H9 (cell line): ENCODE measurements around the gene ZC3HAV1L. TPM values are rescaled to one million over a fixed set of nuclear protein-coding genes. Genes with fewer than 3 reads are reported as not detected.

Experiments
- DNase-seq: peaks from one replicate; pipeline ENCODE4 v3.0.0-alpha.2; 2017
- H2AFZ ChIP-seq: one replicate; pipeline ENCODE4 v1.6.1; 2013; ENCODE audit warnings: mild to moderate bottlenecking, low read length, control low read depth, moderate library complexity
- H2AK5ac ChIP-seq: 2 replicates; pipeline ENCODE4 v1.6.1; 2013; ENCODE audit warnings: low read length, control low read depth, mixed read lengths; ENCODE audit not compliant: insufficient read length
- H2BK120ac ChIP-seq: one replicate; pipeline ENCODE4 v1.6.1; 2013; ENCODE audit warnings: low read depth, mild to moderate bottlenecking, low read length, control low read depth, inconsistent platforms; ENCODE audit not compliant: poor library complexity, severe bottlenecking
- H2BK12ac ChIP-seq: 2 replicates; pipeline ENCODE4 v1.6.1; 2013; ENCODE audit warnings: low read length, control low read depth, mixed read lengths, low read depth; ENCODE audit not compliant: insufficient read length
- H2BK15ac ChIP-seq: 2 replicates; pipeline ENCODE4 v1.6.1; 2013; ENCODE audit warnings: low read depth, low read length, control low read depth
- H2BK20ac ChIP-seq: one replicate; pipeline ENCODE4 v1.6.1; 2013; ENCODE audit warnings: low read depth, mild to moderate bottlenecking, low read length, control low read depth, inconsistent platforms; ENCODE audit not compliant: poor library complexity, severe bottlenecking
- H2BK5ac ChIP-seq: 2 replicates; pipeline ENCODE4 v1.6.1; 2013; ENCODE audit warnings: low read length, control low read depth, mixed read lengths; ENCODE audit not compliant: insufficient read length
- H3K14ac ChIP-seq: 2 replicates; pipeline ENCODE4 v1.6.1; 2013; ENCODE audit warnings: low read length, control low read depth; ENCODE audit not compliant: insufficient read depth
- H3K18ac ChIP-seq: 2 replicates; pipeline ENCODE4 v1.6.1; 2013; ENCODE audit warnings: low read depth, mild to moderate bottlenecking, mixed read lengths, low read length, control low read depth; ENCODE audit not compliant: insufficient read length
- H3K23ac ChIP-seq: 2 replicates; pipeline ENCODE4 v1.6.1; 2013; ENCODE audit warnings: low read length, control low read depth, mixed read lengths, low read depth; ENCODE audit not compliant: insufficient read length
- H3K23me2 ChIP-seq: 2 replicates; pipeline ENCODE4 v1.6.1; 2013; ENCODE audit warnings: low read depth, mild to moderate bottlenecking, mixed read lengths, low read length, control low read depth; ENCODE audit not compliant: insufficient read length, poor library complexity, severe bottlenecking
- H3K27ac ChIP-seq: 2 replicates; pipeline ENCODE4 v1.5.1; 2013; ENCODE audit warnings: low read length, control low read depth, mixed read lengths, low read depth; ENCODE audit not compliant: insufficient read length
- H3K27me3 ChIP-seq: 2 replicates; pipeline ENCODE4 v1.6.1; 2013; ENCODE audit warnings: low read length, control low read depth, inconsistent platforms; ENCODE audit not compliant: insufficient read depth
- H3K4ac ChIP-seq: 2 replicates; pipeline ENCODE4 v1.6.1; 2013; ENCODE audit warnings: low read depth, mild to moderate bottlenecking, control low read depth, inconsistent platforms, low read length, moderate library complexity
- H3K4me1 ChIP-seq: 2 replicates; pipeline ENCODE4 v1.6.1; 2013; ENCODE audit warnings: low read length, control low read depth, inconsistent platforms; ENCODE audit not compliant: insufficient read depth
- H3K4me2 ChIP-seq: 2 replicates; pipeline ENCODE4 v1.6.1; 2013; ENCODE audit warnings: low read length, control low read depth, mixed read lengths; ENCODE audit not compliant: insufficient read length, insufficient read depth
- H3K56ac ChIP-seq: 2 replicates; pipeline ENCODE4 v1.6.1; 2013; ENCODE audit warnings: low read depth, mild to moderate bottlenecking, mixed read lengths, low read length, control low read depth; ENCODE audit not compliant: insufficient read length
- H3K79me1 ChIP-seq: 2 replicates; pipeline ENCODE4 v1.6.1; 2013; ENCODE audit warnings: low read depth, mild to moderate bottlenecking, moderate library complexity, low read length, control low read depth, inconsistent platforms; ENCODE audit not compliant: insufficient read depth, poor library complexity, severe bottlenecking
- H3K79me2 ChIP-seq: 2 replicates; pipeline ENCODE4 v1.6.1; 2013; ENCODE audit warnings: low read length, control low read depth, inconsistent platforms; ENCODE audit not compliant: insufficient read depth
- H3K9ac ChIP-seq: 2 replicates; pipeline ENCODE4 v1.6.1; 2013; ENCODE audit warnings: low read length, control low read depth, mixed read lengths; ENCODE audit not compliant: insufficient read length; ENCODE audit errors: extremely low read depth
- H3K9me3 ChIP-seq: one replicate; pipeline ENCODE4 v1.6.1; 2013; ENCODE audit warnings: low read depth, low read length, inconsistent platforms; ENCODE audit not compliant: control insufficient read depth
- H3T11ph ChIP-seq: one replicate; pipeline ENCODE4 v1.6.1; 2013; ENCODE audit warnings: mild to moderate bottlenecking, low read length, control low read depth, inconsistent platforms
- H4K20me1 ChIP-seq: one replicate; pipeline ENCODE4 v1.6.1; 2013; ENCODE audit not compliant: control insufficient read depth, insufficient read length, insufficient read depth
- H4K5ac ChIP-seq: 2 replicates; pipeline ENCODE4 v1.6.1; 2013; ENCODE audit warnings: low read depth, mild to moderate bottlenecking, mixed read lengths, low read length, control low read depth; ENCODE audit not compliant: insufficient read length
- H4K8ac ChIP-seq: replicated peaks from 2 replicates; pipeline ENCODE4 v1.6.1; 2013; ENCODE audit warnings: low read length, control low read depth, mixed read lengths, low read depth; ENCODE audit not compliant: insufficient read length
- H4K91ac ChIP-seq: 2 replicates; pipeline ENCODE4 v1.6.1; 2013; ENCODE audit warnings: low read depth, mild to moderate bottlenecking, moderate library complexity, mixed read lengths, low read length, control low read depth; ENCODE audit not compliant: insufficient read length
- H3K27ac Mint-ChIP-seq, 3 experiments: 2 replicates in 2 of 3; 3 replicates in 1 of 3; pipeline ENCODE4 v1.8.0; 2020 to 2021; ENCODE audit warnings: mixed read lengths in 3 of 3, mild to moderate bottlenecking in 1 of 3, moderate library complexity in 1 of 3
- H3K27me3 Mint-ChIP-seq: 2 replicates; pipeline ENCODE4 v1.8.0; 2021; ENCODE audit warnings: low read depth, mild to moderate bottlenecking, moderate library complexity, mixed read lengths
- H3K36me3 Mint-ChIP-seq, 3 experiments: 2 replicates in 2 of 3; 3 replicates in 1 of 3; pipeline ENCODE4 v1.8.0; 2020 to 2021; ENCODE audit warnings: low read depth in 3 of 3, mixed read lengths in 3 of 3; ENCODE audit not compliant: insufficient read depth in 1 of 3
- H3K4me1 Mint-ChIP-seq, 2 experiments: 2 replicates each; pipeline ENCODE4 v1.8.0; 2020; ENCODE audit warnings: mixed read lengths in 2 of 2
- H3K4me3 Mint-ChIP-seq, 2 experiments: 2 replicates in 1 of 2; 3 replicates in 1 of 2; pipeline ENCODE4 v1.8.0; 2020 to 2021; ENCODE audit warnings: mild to moderate bottlenecking in 2 of 2, mixed read lengths in 2 of 2, moderate library complexity in 1 of 2
- H3K9me3 Mint-ChIP-seq, 2 experiments: 2 replicates in 1 of 2; 3 replicates in 1 of 2; pipeline ENCODE4 v1.8.0; 2020; ENCODE audit warnings: mild to moderate bottlenecking in 2 of 2, mixed read lengths in 2 of 2, moderate library complexity in 1 of 2
- WGBS: extraction: QIAGEN DNeasy Blood & Tissue Kit; methylation state at CpG from one replicate; pipeline ENCODE4 v1.1.7; 2013; ENCODE audit warnings: missing lambda C conversion rate, low lambda C conversion rate, mixed read lengths; ENCODE audit not compliant: insufficient read length; ENCODE audit errors: extremely low coverage; 5-methylcytosine and 5-hydroxymethylcytosine counted together
- total RNA-seq: library from RNA; stranded (reverse); gene quantifications from 2 replicates; pipeline ENCODE4 v1.2.1, GENCODE V29; 2021
- TF ChIP-seq, protein P1 (sequence below): fragments of 200-600 bp; sonication (generic); conservative IDR thresholded peaks from 3 replicates; pipeline ENCODE4 v1.8.0; 2021; ENCODE audit warnings: antibody characterized with exemption, mild to moderate bottlenecking

The ZC3HAV1L gene
- total RNA-seq, 1 experiment from 2014 or later, result not detected

DNA sequence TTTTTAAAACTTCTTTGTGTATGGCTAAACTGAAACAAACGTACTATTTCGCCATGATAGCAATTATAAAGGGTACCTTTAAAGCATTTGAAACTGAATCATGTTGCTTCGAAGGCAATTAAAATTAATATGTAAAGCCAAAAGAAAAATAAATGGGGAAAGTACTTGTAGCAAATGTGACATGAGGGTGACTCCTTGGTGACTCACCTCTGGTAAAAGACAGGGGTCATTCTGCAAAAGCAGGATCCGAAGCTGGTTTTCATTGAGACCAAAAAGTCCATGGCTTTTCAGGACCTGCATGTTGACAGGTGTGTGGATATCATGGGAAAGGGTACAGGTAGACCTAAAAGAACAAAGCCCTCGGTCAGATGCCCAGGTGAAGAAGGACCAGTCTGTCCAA, 1.5 kb downstream of the ZC3HAV1L start:
- Histone ChIP-seq H3K9ac (no peak overlapping the region), H3K9me3 (no peaks in the 10 kb centered on the region), H3K23me2 (peaks cover 7% of the 10 kb centered on the region), H2BK5ac (no peak overlapping the region), H2BK12ac (no peak overlapping the region), H2AFZ (no peak overlapping the region), H2AK5ac (no peak overlapping the region), H4K5ac (no peak overlapping the region), H4K91ac (no peak overlapping the region), H3K27ac (no peak overlapping the region), H3K23ac (no peak overlapping the region), H3K4me2 (no peak overlapping the region), H4K20me1 (no peaks in the 10 kb centered on the region), H2BK15ac (no peak overlapping the region), H3K4me1 (peaks cover 2% of the 10 kb centered on the region; the same call in 1 of the 2 replicates), H3K79me2 (no peaks in the 10 kb centered on the region), H3K79me1 (no peaks in the 10 kb centered on the region), H4K8ac (no peak overlapping the region), H3K14ac (no peak overlapping the region), H3T11ph (no peak overlapping the region), H2BK20ac (no peak overlapping the region), H3K27me3 (no peaks in the 10 kb centered on the region), H3K18ac (no peak overlapping the region), H2BK120ac (no peak overlapping the region), H3K56ac (no peak overlapping the region), H3K4ac (no peak overlapping the region)
- no peak for DNase-seq
- Mint-ChIP-seq H3K4me1 (peaks cover 12 to 13% of the 10 kb centered on the region in 2 experiments), H3K36me3 (peaks cover 0 to 1% (median 0%) of the 10 kb centered on the region in 3 experiments; a peak in 2 of 7 replicates), H3K9me3 (no peaks in the 10 kb centered on the region; a peak in 2 of 5 replicates), H3K27me3 (no peaks in the 10 kb centered on the region), H3K27ac (no peak overlapping the region), H3K4me3 (0 out of 5 replicates have a peak overlapping the region, but pooled peaks of 1 of the 2 experiments have one; percentile 72)
- TF ChIP-seq, protein P1, sequence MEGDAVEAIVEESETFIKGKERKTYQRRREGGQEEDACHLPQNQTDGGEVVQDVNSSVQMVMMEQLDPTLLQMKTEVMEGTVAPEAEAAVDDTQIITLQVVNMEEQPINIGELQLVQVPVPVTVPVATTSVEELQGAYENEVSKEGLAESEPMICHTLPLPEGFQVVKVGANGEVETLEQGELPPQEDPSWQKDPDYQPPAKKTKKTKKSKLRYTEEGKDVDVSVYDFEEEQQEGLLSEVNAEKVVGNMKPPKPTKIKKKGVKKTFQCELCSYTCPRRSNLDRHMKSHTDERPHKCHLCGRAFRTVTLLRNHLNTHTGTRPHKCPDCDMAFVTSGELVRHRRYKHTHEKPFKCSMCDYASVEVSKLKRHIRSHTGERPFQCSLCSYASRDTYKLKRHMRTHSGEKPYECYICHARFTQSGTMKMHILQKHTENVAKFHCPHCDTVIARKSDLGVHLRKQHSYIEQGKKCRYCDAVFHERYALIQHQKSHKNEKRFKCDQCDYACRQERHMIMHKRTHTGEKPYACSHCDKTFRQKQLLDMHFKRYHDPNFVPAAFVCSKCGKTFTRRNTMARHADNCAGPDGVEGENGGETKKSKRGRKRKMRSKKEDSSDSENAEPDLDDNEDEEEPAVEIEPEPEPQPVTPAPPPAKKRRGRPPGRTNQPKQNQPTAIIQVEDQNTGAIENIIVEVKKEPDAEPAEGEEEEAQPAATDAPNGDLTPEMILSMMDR, result no peak
- WGBS, result no CpG with 5 or more reads among the region's 5 CpGs
